Heart left ventricle (tissue), 16 donors: ENCODE results near the gene SSBP2. TPM values are rescaled to one million over a fixed set of nuclear protein-coding genes. Genes with fewer than 3 reads are reported as not detected.

Experiments
- ATAC-seq, 4 donors: fragments of 200-7000 bp; cut with Tn5 transposase; one replicate each; pipeline ENCODE4 v1.9.1; 2020 to 2022; ENCODE audit warnings: moderate library complexity in 4 of 4, mild to moderate bottlenecking in 3 of 4, moderate number of reproducible peaks in 1 of 4
- DNase-seq, 5 donors: peaks; one replicate each; pipeline ENCODE4 v3.0.0-alpha.2; 2020
- H3K27ac ChIP-seq, 12 donors: fragments of 200-600 bp; sonication (generic) in 4 of 12; one replicate each; pipeline versions ENCODE4 v1.5.0 to v1.8.0; 2016 to 2022; ENCODE audit warnings: mild to moderate bottlenecking in 2 of 12
- H3K27me3 ChIP-seq, 9 donors: fragments of 200-600 bp; sonication (generic) in 2 of 9; one replicate each; pipeline versions ENCODE4 v1.5.1 to v1.8.0; 2016 to 2022; ENCODE audit warnings: mild to moderate bottlenecking in 3 of 9
- H3K36me3 ChIP-seq, 9 donors: fragments of 200-600 bp; sonication (generic) in 2 of 9; one replicate each; pipeline versions ENCODE4 v1.5.0 to v1.8.0; 2018 to 2022; ENCODE audit warnings: mild to moderate bottlenecking in 2 of 9
- H3K4me1 ChIP-seq, 12 donors: fragments of 200-600 bp; sonication (generic) in 4 of 12; one replicate each; pipeline versions ENCODE4 v1.5.0 to v1.8.0; 2016 to 2022; ENCODE audit warnings: mild to moderate bottlenecking in 3 of 12
- H3K4me3 ChIP-seq, 12 donors: fragments of 200-600 bp; sonication (generic) in 4 of 12; one replicate each; pipeline versions ENCODE4 v1.5.0 to v1.8.0; 2017 to 2022; ENCODE audit warnings: mild to moderate bottlenecking in 9 of 12, moderate library complexity in 4 of 12
- H3K9me3 ChIP-seq, 12 donors: fragments of 200-600 bp; sonication (generic) in 4 of 12; one replicate each; pipeline versions ENCODE4 v1.5.0 to v1.8.0; 2016 to 2022; ENCODE audit warnings: mild to moderate bottlenecking in 1 of 12
- POLR2A ChIP-seq, 2 donors: fragments of 450-650 bp; IDR thresholded peaks; one replicate each; pipeline ENCODE4 v1.6.1; 2017; ENCODE audit warnings: antibody characterized with exemption in 2 of 2, mild to moderate bottlenecking in 2 of 2, moderate library complexity in 2 of 2
- WGBS, 4 donors: extraction: QIAGEN DNeasy Blood & Tissue Kit in 2 of 4; methylation state at CpG; one replicate each; pipeline versions ENCODE4 v1.1.5 to v1.1.7; 2013 to 2018; 5-methylcytosine and 5-hydroxymethylcytosine counted together
- intact Hi-C, 10 donors: fragments of 100-400 bp; cut with DNase I; formaldehyde crosslinking; loops; one replicate each; pipeline versions ENCODE4 v1.11.1 to v1.14.2; 2022
- polyA plus RNA-seq, 2 donors: library from polyadenylated mRNA; stranded (reverse); fragments of 200-250 nt; gene quantifications; one replicate each; pipeline ENCODE4 v1.2.3, GENCODE V29; 2013
- total RNA-seq, 9 donors: library from RNA; depleted of rRNA in 2 of 9; stranded (reverse); fragments of >200 nt in 2 of 9; fragmentation: NEBNext Ultra II Directional in 3 of 9; extraction: Animal tissue kit (Norgen Biotek cat#: 25700) in 3 of 9; gene quantifications; one replicate each; pipeline versions ENCODE4 v1.1.0 to v1.2.4, GENCODE V29; 2016 to 2023
- TF ChIP-seq, protein P1 (sequence below), 12 donors: fragments of 200-600 bp; sonication (generic) in 4 of 12; IDR thresholded peaks; one replicate each; pipeline versions ENCODE4 v1.5.0 to v1.8.0; 2018 to 2022; ENCODE audit warnings: antibody characterized with exemption in 12 of 12, mild to moderate bottlenecking in 5 of 12
- donor health status: ischemic (EF 13 %, LVEDD 7.1; RV severe dilation, severe dysfunction).
- donor health status: healthy with polysubstance abuse.
- donor health status: DM: no; HTN: yes; CAD: no.
- donor health status: DM: no; HTN: no; CAD: no.
- donor health status: ischemic (EF 25% LVEDD 6.9; RV normal size, moderate dysfunction).
- donor health status: ischemic (EF 25% LVEDD 5.7; RV mildly dilated, moderate dysfunction).
- donor health status: healthy.
- donor health status: DM: yes; HTN: yes; CAD: no.
- donor health status: ischemic (EF 35%, LVEDD 5.7; RV mildly dilated, moderate dysfunction).
- donor health status: nonischemic (EF 11% LVEDD 7.7; RV severe dilation, severe dysfunction).
- donor health status: DM: yes; HTN: yes; CAD: no.
- donor health status: PGD.
- donor health status: ischemic (EF 29% LVEDD 5.4; RV normal size, mild dysfunction).
- donor health status: nonischemic (EF 23%, LVEDD 6.1; RV moderate dilation, normal function).

SSBP2 gene
- total and polyA plus RNA-seq, 11 donors, result 25.6 to 98.1 (median 50.7) TPM

DNA sequence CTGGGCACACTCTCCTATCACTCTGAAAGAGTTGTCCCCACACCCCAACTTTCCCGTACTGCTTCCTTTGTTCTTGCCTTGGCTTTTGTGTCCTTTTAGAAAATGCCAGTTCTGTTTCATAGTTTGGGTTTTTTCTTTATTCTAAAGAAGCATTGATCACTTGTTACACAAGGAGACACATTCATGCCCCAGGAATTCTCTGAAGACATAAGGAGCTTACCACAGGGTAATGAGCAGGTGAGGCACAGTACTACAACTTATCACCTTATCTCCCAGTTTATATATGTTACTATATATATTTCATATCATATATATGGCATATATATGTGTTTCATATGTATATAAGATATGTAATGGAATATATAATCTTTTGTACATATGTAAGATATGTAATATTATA lies 6.5 kb upstream of the SSBP2 start:
- intact Hi-C loops, result loop anchor here in 6 of 10 donors (2.0 to 10.0 kb wide), 4 partner anchors 13 to 407 kb away; partner anchors contain the start of gene ATG10 (in 2 of the 6)
- 86 to 97% (median 92%) methylated on average over 1 of the region's 1 CpG for WGBS, 4 donors

DNA sequence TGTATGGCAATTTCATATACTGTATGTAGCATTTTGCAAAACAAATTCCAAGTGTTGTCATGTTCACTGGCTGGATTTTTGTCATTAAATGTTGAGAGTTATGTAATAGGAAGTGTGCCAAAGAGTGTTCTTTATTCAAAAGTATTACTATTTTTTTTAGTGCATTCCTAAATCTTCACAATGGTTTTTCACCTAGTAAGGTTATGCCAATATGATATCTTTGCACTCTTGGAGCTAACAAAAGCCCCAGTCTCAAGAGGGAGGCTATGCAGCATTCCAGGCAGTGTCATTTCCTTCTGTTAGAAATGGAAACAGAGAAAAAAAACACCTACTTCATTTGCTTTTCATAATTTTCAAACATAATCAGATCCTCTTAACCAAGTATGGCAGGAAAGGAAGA lies 5.1 kb upstream of the SSBP2 start:
- H3K27ac ChIP-seq, result peak overlapping the region in 7 of 12 donors; percentile 9 to 70 (median 58)
- intact Hi-C loops, result loop anchor here in 6 of 10 donors (2.0 to 10.0 kb wide), 4 partner anchors 15 to 409 kb away; partner anchors contain the start of gene ATG10 (in 2 of the 6)
- ATAC-seq, result no peak

More for the DNA sequence above, 6.5 kb upstream of the SSBP2 start:
- TF ChIP-seq, protein P1, sequence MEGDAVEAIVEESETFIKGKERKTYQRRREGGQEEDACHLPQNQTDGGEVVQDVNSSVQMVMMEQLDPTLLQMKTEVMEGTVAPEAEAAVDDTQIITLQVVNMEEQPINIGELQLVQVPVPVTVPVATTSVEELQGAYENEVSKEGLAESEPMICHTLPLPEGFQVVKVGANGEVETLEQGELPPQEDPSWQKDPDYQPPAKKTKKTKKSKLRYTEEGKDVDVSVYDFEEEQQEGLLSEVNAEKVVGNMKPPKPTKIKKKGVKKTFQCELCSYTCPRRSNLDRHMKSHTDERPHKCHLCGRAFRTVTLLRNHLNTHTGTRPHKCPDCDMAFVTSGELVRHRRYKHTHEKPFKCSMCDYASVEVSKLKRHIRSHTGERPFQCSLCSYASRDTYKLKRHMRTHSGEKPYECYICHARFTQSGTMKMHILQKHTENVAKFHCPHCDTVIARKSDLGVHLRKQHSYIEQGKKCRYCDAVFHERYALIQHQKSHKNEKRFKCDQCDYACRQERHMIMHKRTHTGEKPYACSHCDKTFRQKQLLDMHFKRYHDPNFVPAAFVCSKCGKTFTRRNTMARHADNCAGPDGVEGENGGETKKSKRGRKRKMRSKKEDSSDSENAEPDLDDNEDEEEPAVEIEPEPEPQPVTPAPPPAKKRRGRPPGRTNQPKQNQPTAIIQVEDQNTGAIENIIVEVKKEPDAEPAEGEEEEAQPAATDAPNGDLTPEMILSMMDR (IDR thresholded peaks at IDR 0.05), result no peak
- no peak for TF ChIP-seq POLR2A (IDR thresholded peaks at IDR 0.05)
- Histone ChIP-seq H3K9me3 (no peaks in the 10 kb centered on the region), H3K27ac (no peak overlapping the region), H3K4me1 (peaks cover 0 to 44% (median 21%) of the 10 kb centered on the region in 12 donors), H3K4me3 (no peak overlapping the region), H3K36me3 (no peaks in the 10 kb centered on the region), H3K27me3 (no peaks in the 10 kb centered on the region)
- ATAC-seq (no peak), DNase-seq (no peak)

DNA sequence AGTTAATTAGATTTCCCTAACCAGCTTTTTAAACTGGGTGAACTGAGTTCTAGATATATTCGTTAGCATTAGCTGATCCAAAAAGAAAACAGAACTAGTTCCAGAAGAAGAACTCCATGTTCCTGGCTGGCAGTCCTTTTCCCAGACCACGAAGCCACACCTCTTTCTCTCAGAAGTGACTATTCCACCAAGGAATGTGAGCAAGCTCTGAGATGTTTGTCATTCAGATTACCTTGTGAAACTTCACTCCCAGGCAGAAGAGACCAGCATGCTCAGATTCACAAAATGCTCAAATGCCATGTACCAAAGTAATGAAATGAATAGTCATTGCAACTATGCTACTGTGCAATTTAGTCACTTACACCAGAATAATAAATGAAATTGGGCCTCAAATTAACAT lies 4.4 kb upstream of the SSBP2 start:
- Histone ChIP-seq H3K36me3 (no peaks in the 10 kb centered on the region), H3K4me3 (no peak overlapping the region), H3K27me3 (no peaks in the 10 kb centered on the region), H3K4me1 (peaks cover 2 to 42% (median 25%) of the 10 kb centered on the region in 12 donors), H3K27ac (peak overlapping the region in 11 of 12 donors; percentile 8 to 70 (median 36)), H3K9me3 (no peaks in the 10 kb centered on the region)
- intact Hi-C loops, result loop anchor here in 7 of 10 donors (2.0 to 10.0 kb wide), 6 partner anchors 23 to 409 kb away; partner anchors contain the start of gene ATG10 (in 2 of the 7)
- ATAC-seq, result no peak
- DNase-seq, result peak in 1 of 5 donors; percentile 52
- no peak for TF ChIP-seq POLR2A (IDR thresholded peaks at IDR 0.05)
- TF ChIP-seq, protein P1 (IDR thresholded peaks at IDR 0.05), result no peak
- WGBS, 4 donors, result 5 to 18% (median 9%) methylated on average over 2 of the region's 2 CpGs

More for the DNA sequence above, 5.1 kb upstream of the SSBP2 start:
- DNase-seq, result no peak
- no peaks in the 10 kb centered on the region for H3K9me3 ChIP-seq
- peaks cover 2 to 48% (median 25%) of the 10 kb centered on the region in 12 donors for H3K4me1 ChIP-seq
- TF ChIP-seq POLR2A (IDR thresholded peaks at IDR 0.05), result no peak
- TF ChIP-seq, protein P1 (IDR thresholded peaks at IDR 0.05), result no peak
- no peaks in the 10 kb centered on the region for H3K27me3 ChIP-seq
- no peaks in the 10 kb centered on the region for H3K36me3 ChIP-seq
- no peak overlapping the region for H3K4me3 ChIP-seq

DNA sequence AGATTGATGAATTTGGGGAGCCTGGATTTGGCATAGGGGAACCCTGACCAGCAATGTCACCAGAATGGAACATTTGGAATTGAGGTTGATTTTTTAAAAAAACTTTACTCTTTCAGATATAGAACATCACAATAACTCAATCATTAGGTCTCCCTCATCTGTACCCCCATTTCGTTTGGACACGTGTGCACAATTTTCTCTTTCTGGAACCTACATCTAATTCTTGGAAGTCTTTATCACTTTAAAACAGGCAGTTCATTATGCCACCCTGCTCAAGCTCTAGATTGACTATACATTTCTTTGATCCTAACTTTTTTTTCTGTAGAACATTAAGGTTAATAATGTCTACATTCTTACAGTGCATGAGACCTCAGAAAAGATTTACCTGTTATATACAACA lies 3.7 kb upstream of the SSBP2 start:
- Histone ChIP-seq H3K27ac (peak overlapping the region in 8 of 12 donors; percentile 8 to 70 (median 42)), H3K36me3 (no peaks in the 10 kb centered on the region), H3K4me3 (no peak overlapping the region), H3K27me3 (no peaks in the 10 kb centered on the region), H3K4me1 (peaks cover 2 to 37% (median 22%) of the 10 kb centered on the region in 12 donors), H3K9me3 (no peaks in the 10 kb centered on the region)
- 78 to 89% (median 79%) methylated on average over 2 of the region's 2 CpGs for WGBS, 4 donors
- TF ChIP-seq POLR2A (IDR thresholded peaks at IDR 0.05), result no peak
- TF ChIP-seq, protein P1 (IDR thresholded peaks at IDR 0.05), result no peak
- DNase-seq (no peak), ATAC-seq (no peak)
- intact Hi-C loops, result loop anchor here (2.0 to 10.0 kb wide), 11 partner anchors 24 to 413 kb away; partner anchors contain the start of gene ATG10 (in 9 of the 10)
